GM18505 (cell line): ENCODE results near the gene NFIX.

Experiments
- ATAC-seq: cut with Tn5 transposase; IDR thresholded peaks from one replicate; pipeline ENCODE4 v1.9.1; 2021; ENCODE audit not compliant: unreplicated experiment
- POLR2A ChIP-seq: IDR thresholded peaks from 4 replicates; pipeline ENCODE4 v1.6.1; 2011; ENCODE audit warnings: borderline replicate concordance; ENCODE audit not compliant: insufficient read depth, insufficient read length; ENCODE audit errors: extremely low read depth

The NFIX gene

DNA sequence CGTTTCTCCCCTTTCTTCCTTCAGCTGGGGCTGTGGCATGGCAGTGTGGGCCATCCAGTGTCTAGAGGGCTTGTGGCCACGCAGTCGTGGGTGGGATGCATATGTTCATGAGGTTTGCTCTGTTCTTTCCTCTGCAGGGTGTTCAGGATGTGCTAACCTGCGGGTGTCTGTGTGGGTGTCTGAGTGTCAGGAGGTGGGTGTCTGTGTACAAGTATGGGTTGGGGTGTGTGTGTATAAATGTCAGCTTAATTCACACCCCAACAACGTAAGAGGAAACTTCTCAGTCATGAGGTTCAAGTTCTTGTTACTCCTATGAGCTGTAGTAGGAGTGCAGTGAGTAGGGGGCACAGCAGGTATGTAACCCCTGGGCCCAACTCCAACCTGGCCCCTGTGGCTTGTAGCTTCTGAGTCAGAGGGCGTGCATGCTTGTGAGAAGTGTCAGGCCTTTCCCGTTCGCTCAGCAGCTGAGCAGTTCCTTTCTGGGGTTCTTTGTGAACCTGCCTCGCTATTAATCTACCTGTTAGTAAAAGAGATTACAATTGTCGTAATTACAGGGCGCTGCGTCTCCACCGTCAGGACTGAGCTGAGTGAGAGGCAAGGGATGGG is 49.1 kb downstream of the NFIX start:
- no peak for ATAC-seq
- TF ChIP-seq POLR2A, result no peak

DNA sequence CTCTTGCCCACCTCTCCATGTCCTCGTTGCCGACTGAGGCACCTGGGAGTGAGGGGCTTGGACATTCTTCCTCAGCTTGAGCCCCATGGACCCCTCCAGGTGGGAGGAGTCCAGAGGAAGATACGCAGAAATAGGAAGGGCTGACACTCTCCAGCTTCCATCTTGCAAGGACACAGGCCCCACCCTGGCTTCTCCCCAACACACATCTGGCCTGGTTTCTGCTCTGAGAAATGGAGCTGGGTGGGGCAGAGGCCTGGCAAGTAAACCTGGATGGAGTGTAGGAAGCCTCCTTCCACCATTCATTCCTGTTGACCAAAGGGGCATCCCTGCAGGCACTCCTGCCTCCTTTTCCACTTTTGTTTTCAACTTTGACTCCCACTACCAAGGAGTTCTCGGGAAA is 50.5 kb downstream of the NFIX start:
- TF ChIP-seq POLR2A, result no peak
- no peak for ATAC-seq

DNA sequence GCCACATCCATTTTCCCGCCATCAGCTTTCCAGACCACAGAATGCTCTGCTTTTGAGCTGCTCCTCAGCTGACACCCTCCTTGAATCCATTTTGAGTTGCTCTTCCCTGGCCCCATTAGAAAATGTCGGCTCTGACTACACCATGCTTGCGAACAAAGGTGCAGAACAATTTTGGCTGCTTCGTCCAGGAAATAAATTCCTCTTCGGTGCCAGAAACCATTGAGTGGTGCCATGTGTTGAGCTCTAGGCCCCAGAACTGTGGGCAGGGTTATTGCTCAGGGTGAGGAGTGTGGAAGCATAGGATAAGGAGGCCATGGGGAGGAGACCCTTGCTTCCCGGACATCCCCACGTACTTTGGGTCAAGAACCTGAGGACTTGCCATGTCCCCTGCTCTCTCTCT is 52.1 kb downstream of the NFIX start:
- TF ChIP-seq POLR2A, result no peak
- no peak for ATAC-seq

DNA sequence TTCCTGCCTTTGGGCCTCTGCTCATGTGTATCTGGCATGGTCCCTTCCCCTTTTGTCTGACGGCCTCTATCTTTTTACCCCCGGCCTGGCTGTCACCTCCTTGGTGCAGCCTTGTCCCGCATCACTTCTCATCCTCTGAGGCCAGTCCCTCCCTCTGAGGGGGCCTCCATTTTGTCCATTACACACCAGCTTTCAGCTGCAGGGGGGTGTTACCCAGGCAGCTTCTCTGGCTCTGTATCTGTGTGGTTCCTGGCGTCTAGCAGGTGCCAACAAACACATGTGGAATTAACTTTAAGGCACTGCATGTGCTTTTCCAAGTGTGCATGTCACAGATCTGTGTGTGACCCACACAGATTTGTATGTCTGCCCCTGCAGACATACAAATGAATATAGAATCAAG is 55.0 kb downstream of the NFIX start:
- no peak for ATAC-seq
- TF ChIP-seq POLR2A, result no peak

DNA sequence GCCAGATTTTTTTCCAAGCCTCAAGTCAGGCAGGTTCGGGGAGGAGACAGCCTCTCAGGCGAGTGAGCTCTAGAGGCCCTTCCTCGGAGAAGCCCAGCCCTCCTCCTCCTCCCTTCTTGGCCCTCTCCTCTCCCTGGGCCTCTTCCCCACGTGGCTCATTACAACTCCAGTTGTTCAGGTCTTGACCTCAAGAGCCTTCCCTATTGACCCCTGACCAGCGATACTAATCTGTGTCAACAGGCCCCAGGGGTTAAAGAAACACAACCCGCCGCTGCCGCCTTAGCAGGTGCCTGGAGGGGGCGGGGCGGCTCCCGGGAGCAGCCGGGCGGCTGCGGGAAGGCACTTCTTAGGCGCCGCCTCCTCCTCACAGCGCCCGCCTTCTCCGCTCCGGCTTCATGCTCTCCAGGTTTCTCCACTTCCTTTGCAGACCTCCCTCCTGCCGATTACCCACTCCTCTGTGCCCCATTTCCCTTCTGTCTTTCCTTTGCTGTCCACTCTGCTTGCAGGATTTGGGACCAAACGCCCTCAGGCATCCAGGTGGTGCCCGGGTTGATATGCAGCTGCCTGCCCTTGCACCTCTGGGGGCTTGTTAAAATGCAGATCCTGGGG is 56.4 kb downstream of the NFIX start:
- no peak for TF ChIP-seq POLR2A
- ATAC-seq, result no peak

DNA sequence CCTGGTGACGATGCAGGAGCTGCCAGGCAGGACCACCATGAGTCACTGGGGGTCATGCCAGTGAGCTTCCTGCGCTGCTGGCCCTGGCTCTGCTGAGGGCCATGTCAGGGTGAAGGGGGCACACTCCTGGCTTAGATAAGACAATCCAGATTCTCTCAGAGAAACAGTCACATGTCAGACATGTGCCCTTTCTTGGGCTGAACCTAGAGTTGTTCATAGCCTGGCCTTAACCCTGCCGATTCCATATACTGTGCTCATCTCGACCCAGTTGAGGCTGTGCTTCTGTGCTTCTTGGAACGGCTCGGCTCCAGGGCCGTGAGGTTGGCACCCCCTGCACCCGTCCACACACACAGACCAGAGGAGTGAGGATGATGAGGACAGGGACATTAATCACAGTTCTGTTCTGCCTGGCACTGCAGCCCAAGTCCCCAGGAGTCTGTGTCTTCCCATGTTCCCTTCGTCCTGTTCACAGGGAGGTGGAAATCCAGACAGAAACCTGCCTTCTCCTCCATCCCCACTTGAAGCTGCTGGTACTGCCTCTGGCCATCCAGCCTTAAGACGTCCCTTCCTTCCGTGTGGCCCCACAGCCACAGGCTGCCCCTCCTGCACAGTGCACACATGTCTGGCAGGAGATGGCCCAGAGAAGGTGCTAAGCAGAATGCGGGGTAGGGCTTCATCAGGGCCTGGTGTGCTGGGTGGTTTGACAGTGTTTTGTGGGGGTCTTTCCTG is 57.3 kb downstream of the NFIX start:
- no peak for TF ChIP-seq POLR2A

GRCh38 chr19:13053238-13053637 is 58.0 kb downstream of the NFIX start:
- TF ChIP-seq POLR2A, result no peak
- no peak for ATAC-seq

More for the DNA sequence above, 57.3 kb downstream of the NFIX start:
- no peak for ATAC-seq

- ATAC-seq, result no peak
- TF ChIP-seq POLR2A, result no peak
These were observed 58.7 kb downstream of the NFIX start for GRCh38 chr19:13053761-13054625.

GRCh38 chr19:13054626-13055212 is 59.4 kb downstream of the NFIX start:
- no peak for TF ChIP-seq POLR2A
- no peak for ATAC-seq

- TF ChIP-seq POLR2A, result no peak
- no peak for ATAC-seq
These were observed 60.2 kb downstream of the NFIX start for GRCh38 chr19:13055213-13056051.

DNA sequence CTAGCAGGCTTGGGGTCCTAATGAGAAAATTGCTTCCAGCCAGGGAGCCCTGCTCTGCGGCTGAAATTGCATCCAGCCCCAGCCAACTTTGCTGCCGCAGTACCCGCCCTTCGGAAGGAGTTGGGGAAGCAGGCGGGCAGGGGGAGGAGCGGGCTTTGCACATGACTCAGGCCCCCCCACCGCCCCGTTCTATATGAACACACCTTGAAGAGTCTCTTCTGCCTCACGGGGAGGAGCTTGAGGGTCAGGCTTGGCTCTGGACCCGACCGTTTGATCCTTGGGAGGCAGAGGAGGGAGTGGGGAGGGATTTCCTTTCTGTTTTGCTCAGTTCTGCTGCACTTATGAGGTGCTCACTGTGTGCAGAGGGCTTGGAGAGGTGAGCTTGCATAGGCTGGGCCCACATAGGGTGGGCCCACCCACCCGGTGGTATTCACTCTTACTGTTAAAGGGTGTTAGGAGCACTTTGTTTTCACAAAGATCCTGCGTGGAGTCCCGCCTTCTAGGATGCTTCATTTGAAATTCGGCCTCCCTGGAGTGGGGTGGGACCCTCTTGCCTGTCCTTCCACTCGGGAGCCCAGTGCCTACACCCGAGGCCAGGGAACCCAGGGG is 60.9 kb downstream of the NFIX start:
- ATAC-seq, result no peak
- TF ChIP-seq POLR2A, result no peak

- TF ChIP-seq POLR2A, result no peak
- no peak for ATAC-seq
These were observed 61.9 kb downstream of the NFIX start for GRCh38 chr19:13057147-13057572.
